GM18505 (cell line): Measurements from ENCODE around the gene TIPARP.
A peak's percentile ranks its signal among the peaks of the same experiment; 100 is the strongest.

Experiments used
- ATAC-seq: cut with Tn5 transposase; IDR thresholded peaks from one replicate; pipeline ENCODE4 v1.9.1; 2021; ENCODE audit not compliant: unreplicated experiment
- POLR2A ChIP-seq: IDR thresholded peaks from 4 replicates; pipeline ENCODE4 v1.6.1; 2011; ENCODE audit warnings: borderline replicate concordance; ENCODE audit not compliant: insufficient read depth, insufficient read length; ENCODE audit errors: extremely low read depth

Gene TIPARP

GRCh38 chr3:156674046-156674910, at the start of gene TIPARP:
TSS of gene TIPARP (plus strand) at chr3:156674590. CDS start at chr3:156677698, 3,108 bp downstream.
- peak; percentile 99 for TF ChIP-seq POLR2A

GRCh38 chr3:156626104-156626503, 48.3 kb upstream of the TIPARP start:
- TF ChIP-seq POLR2A: no peak
- no peak for ATAC-seq

More at GRCh38 chr3:156674046-156674910, at the start of gene TIPARP:
- ATAC-seq: peak; percentile 80

GRCh38 chr3:156627946-156628569, 46.3 kb upstream of the TIPARP start:
- ATAC-seq: no peak
- no peak for TF ChIP-seq POLR2A

GRCh38 chr3:156628836-156629618, 45.4 kb upstream of the TIPARP start:
- no peak for ATAC-seq
- no peak for TF ChIP-seq POLR2A

GRCh38 chr3:156630081-156630772, 44.2 kb upstream of the TIPARP start:
- no peak for ATAC-seq
- no peak for TF ChIP-seq POLR2A

- no peak for ATAC-seq
Measured at GRCh38 chr3:156630773-156631093, 43.7 kb upstream of the TIPARP start.

GRCh38 chr3:156631323-156631722, 43.1 kb upstream of the TIPARP start:
- no peak for ATAC-seq
- no peak for TF ChIP-seq POLR2A

More at GRCh38 chr3:156630773-156631093, 43.7 kb upstream of the TIPARP start:
- no peak for TF ChIP-seq POLR2A

- no peak for ATAC-seq
- no peak for TF ChIP-seq POLR2A
Measured at GRCh38 chr3:156632601-156633000, 41.8 kb upstream of the TIPARP start.

- ATAC-seq: no peak
- no peak for TF ChIP-seq POLR2A
Measured at GRCh38 chr3:156633335-156633734, 41.1 kb upstream of the TIPARP start.

GRCh38 chr3:156635034-156635433, 39.4 kb upstream of the TIPARP start:
- no peak for ATAC-seq
- no peak for TF ChIP-seq POLR2A

- no peak for ATAC-seq
- no peak for TF ChIP-seq POLR2A
Measured at GRCh38 chr3:156635973-156636372, 38.4 kb upstream of the TIPARP start.

GRCh38 chr3:156637480-156638022, 36.8 kb upstream of the TIPARP start:
- TF ChIP-seq POLR2A: no peak
- no peak for ATAC-seq
